DND-41 (cell line): Measurements from ENCODE around the gene EVL.

Experiments
- ATAC-seq: fragments of 200-7000 bp; cut with Tn5 transposase; 3 replicates; pipeline ENCODE4 v1.9.1; 2021; ENCODE audit warnings: low read depth; ENCODE audit not compliant: insufficient read depth
- DNase-seq: peaks from one replicate; pipeline ENCODE4 v3.0.0-alpha.2; 2020
- H2AFZ ChIP-seq: 2 replicates; pipeline ENCODE4 v1.6.0; 2012; ENCODE audit warnings: low read depth, low read length
- H3K27ac ChIP-seq: 2 replicates; pipeline ENCODE4 v1.5.1; 2012; ENCODE audit warnings: low read length, inconsistent platforms
- H3K27me3 ChIP-seq: fragments of 200-600 bp; sonication (generic); 2 replicates; pipeline ENCODE4 v1.6.0; 2012; ENCODE audit warnings: low read length, mild to moderate bottlenecking, inconsistent platforms; ENCODE audit not compliant: insufficient read depth, poor library complexity
- H3K36me3 ChIP-seq: 2 replicates; pipeline ENCODE4 v1.5.1; 2012; ENCODE audit warnings: low read length, inconsistent platforms; ENCODE audit not compliant: insufficient read depth
- H3K4me1 ChIP-seq: 2 replicates; pipeline ENCODE4 v1.5.1; 2012; ENCODE audit warnings: mild to moderate bottlenecking, low read length; ENCODE audit not compliant: insufficient read depth
- H3K4me2 ChIP-seq: 2 replicates; pipeline ENCODE4 v1.6.0; 2012; ENCODE audit warnings: mild to moderate bottlenecking, moderate library complexity, low read length, inconsistent platforms; ENCODE audit not compliant: insufficient read depth
- H3K4me3 ChIP-seq, 2 experiments: fragments of 200-600 bp in 1 of 2; shearing (Covaris generic) in 1 of 2; 2 replicates each; pipeline ENCODE4 v1.5.1; 2012 to 2016; ENCODE audit warnings: inconsistent platforms in 2 of 2, low read length in 2 of 2, mild to moderate bottlenecking in 2 of 2, low read depth in 1 of 2, moderate library complexity in 1 of 2
- H3K79me2 ChIP-seq: 2 replicates; pipeline ENCODE4 v1.6.0; 2012; ENCODE audit warnings: low read length, inconsistent platforms; ENCODE audit not compliant: insufficient read depth
- H3K9ac ChIP-seq: 2 replicates; pipeline ENCODE4 v1.6.0; 2012; ENCODE audit warnings: low read depth, mild to moderate bottlenecking, inconsistent platforms, low read length, moderate library complexity
- H3K9me3 ChIP-seq: 2 replicates; pipeline ENCODE4 v1.5.1; 2012; ENCODE audit warnings: low read length, moderate library complexity, mild to moderate bottlenecking, inconsistent platforms; ENCODE audit not compliant: insufficient read depth, severe bottlenecking
- H4K20me1 ChIP-seq: 2 replicates; pipeline ENCODE4 v1.6.0; 2012; ENCODE audit warnings: low read length; ENCODE audit not compliant: insufficient read depth
- EZH2 ChIP-seq: IDR thresholded peaks from 3 replicates; pipeline ENCODE4 v1.6.1; 2012; ENCODE audit warnings: borderline replicate concordance, low read depth, mild to moderate bottlenecking, moderate library complexity, low read length, inconsistent platforms; ENCODE audit not compliant: severe bottlenecking
- TF ChIP-seq, protein P1 (sequence below): IDR thresholded peaks from 2 replicates; pipeline ENCODE4 v1.5.1; 2012; ENCODE audit warnings: borderline replicate concordance, low read length, moderate library complexity, mild to moderate bottlenecking; ENCODE audit not compliant: poor library complexity, severe bottlenecking; ENCODE audit errors: extremely low read depth

EVL gene

GRCh38 chr14:100121643-100122480 lies 56.6 kb downstream of the EVL start:
- no peak overlapping the region for H3K9ac ChIP-seq
- no peak overlapping the region for H3K4me2 ChIP-seq
- no peak overlapping the region for H3K4me3 ChIP-seq
- H2AFZ ChIP-seq = no peak overlapping the region
- no peak overlapping the region for H3K27ac ChIP-seq
- no peaks in the 10 kb centered on the region for H3K9me3 ChIP-seq
- ATAC-seq (no peak), DNase-seq (no peak)
- H3K27me3 ChIP-seq = no peaks in the 10 kb centered on the region
- no peaks in the 10 kb centered on the region for H3K4me1 ChIP-seq
- H3K79me2 ChIP-seq = peaks cover 93% of the 10 kb centered on the region
- H4K20me1 ChIP-seq = peaks cover 97% of the 10 kb centered on the region
- TF ChIP-seq, protein P1, sequence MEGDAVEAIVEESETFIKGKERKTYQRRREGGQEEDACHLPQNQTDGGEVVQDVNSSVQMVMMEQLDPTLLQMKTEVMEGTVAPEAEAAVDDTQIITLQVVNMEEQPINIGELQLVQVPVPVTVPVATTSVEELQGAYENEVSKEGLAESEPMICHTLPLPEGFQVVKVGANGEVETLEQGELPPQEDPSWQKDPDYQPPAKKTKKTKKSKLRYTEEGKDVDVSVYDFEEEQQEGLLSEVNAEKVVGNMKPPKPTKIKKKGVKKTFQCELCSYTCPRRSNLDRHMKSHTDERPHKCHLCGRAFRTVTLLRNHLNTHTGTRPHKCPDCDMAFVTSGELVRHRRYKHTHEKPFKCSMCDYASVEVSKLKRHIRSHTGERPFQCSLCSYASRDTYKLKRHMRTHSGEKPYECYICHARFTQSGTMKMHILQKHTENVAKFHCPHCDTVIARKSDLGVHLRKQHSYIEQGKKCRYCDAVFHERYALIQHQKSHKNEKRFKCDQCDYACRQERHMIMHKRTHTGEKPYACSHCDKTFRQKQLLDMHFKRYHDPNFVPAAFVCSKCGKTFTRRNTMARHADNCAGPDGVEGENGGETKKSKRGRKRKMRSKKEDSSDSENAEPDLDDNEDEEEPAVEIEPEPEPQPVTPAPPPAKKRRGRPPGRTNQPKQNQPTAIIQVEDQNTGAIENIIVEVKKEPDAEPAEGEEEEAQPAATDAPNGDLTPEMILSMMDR = no peak
- TF ChIP-seq EZH2 = no peak
- peaks cover 100% of the 10 kb centered on the region for H3K36me3 ChIP-seq

GRCh38 chr14:100122481-100123223 lies 57.4 kb downstream of the EVL start:
- Histone ChIP-seq H3K27ac (no peak overlapping the region), H3K9ac (no peak overlapping the region), H4K20me1 (peaks cover 95% of the 10 kb centered on the region), H3K9me3 (no peaks in the 10 kb centered on the region), H2AFZ (no peak overlapping the region), H3K36me3 (peaks cover 100% of the 10 kb centered on the region), H3K4me2 (no peak overlapping the region), H3K4me1 (no peaks in the 10 kb centered on the region), H3K4me3 (no peak overlapping the region), H3K27me3 (no peaks in the 10 kb centered on the region), H3K79me2 (peaks cover 89% of the 10 kb centered on the region)
- TF ChIP-seq, protein P1 = no peak
- no peak for TF ChIP-seq EZH2
- ATAC-seq (no peak), DNase-seq (no peak)

- Histone ChIP-seq H3K9ac (no peak overlapping the region), H3K4me2 (no peak overlapping the region), H3K4me3 (no peak overlapping the region), H3K79me2 (peaks cover 85% of the 10 kb centered on the region), H3K27ac (peak overlapping the region; percentile 25; the same call in 1 of the 2 replicates), H3K36me3 (peaks cover 99% of the 10 kb centered on the region), H3K27me3 (no peaks in the 10 kb centered on the region), H3K4me1 (no peaks in the 10 kb centered on the region), H4K20me1 (peaks cover 92% of the 10 kb centered on the region), H3K9me3 (no peaks in the 10 kb centered on the region), H2AFZ (no peak overlapping the region)
- no peak for TF ChIP-seq EZH2
- TF ChIP-seq, protein P1 = no peak
- no peak for DNase-seq
- ATAC-seq = no peak
Measured at GRCh38 chr14:100123618-100124017, 58.4 kb downstream of the EVL start.
